ENCODE results near the gene DPM1.

DNA sequence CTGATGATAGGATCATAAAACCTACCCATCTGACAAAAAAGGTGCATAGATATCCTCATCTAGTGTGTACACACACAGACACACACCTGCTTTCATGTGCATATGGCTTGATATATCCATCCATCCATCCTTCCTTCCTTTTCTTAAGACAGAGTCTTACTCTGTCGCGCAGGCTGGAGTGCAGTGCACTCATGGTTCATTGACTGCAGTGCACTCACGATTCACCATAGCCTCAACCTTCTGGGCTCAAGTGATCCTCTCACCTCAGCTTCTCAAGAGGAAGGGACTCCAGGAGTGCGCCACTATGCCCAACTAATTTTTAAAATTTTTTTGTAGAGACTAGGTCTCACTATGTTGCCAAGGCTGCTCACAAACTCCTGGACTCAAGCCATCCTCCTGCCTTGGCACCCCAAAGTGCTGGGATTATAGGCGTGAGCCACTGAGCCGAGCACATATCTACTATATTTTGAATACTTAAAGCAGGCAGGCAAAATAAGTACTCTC is 54.2 kb downstream of the DPM1 start:
- TF ChIP-seq POLR2A (IDR thresholded peaks at IDR 0.05; ENCODE audit: low read depth, low read length) (no peak; the same call in 1 of the 2 replicates), POLR2AphosphoS5 (IDR thresholded peaks at IDR 0.05; ENCODE audit: low read depth, low read length) (0 out of 2 replicates have a peak, but pooled peaks have one; percentile 20), SPI1 (IDR thresholded peaks at IDR 0.05; ENCODE audit: low read depth, low read length) (no peak), TAF1 (IDR thresholded peaks at IDR 0.05; ENCODE audit: low read depth, low read length) (no peak), POU2F2 (IDR thresholded peaks at IDR 0.05; ENCODE audit: low read depth, low read length) (no peak)
